ENCODE data around the gene DND1. TPM values are rescaled to one million over a fixed set of nuclear protein-coding genes. Genes with fewer than 3 reads are reported as not detected.

DND1 gene
- polyA plus RNA-seq, 2 donors: 0.76 to 1.9 TPM

DNA sequence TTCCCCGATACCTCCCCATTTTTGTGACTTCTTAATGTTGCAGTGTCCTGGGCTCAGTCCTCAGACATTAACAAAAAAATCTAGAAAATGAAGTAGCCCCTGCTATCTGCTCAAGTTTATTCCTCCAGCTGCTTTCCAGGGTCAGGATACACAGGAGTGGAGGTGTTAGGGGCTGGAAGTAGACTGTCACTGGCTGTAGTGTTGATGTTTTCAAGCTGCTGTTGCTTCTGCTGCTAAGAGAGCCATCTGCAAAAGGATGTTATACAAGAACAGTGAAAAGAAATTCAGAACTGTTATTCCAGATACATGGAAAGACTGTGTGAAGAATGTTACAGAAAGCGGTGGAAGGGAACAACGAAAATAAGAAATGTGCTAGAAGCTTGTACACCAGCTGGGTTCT is 51.1 kb downstream of the DND1 start:
- no peaks in the 10 kb centered on the region for H3K27me3 ChIP-seq (ENCODE audit: control insufficient read depth in 1 of 2, insufficient read depth in 2 of 2, low read length in 2 of 2)
- H3K36me3 ChIP-seq (ENCODE audit: control insufficient read depth in 2 of 2, insufficient read depth in 2 of 2, low read length in 1 of 2): no peaks in the 10 kb centered on the region
- H3K9me3 ChIP-seq (ENCODE audit: control insufficient read depth in 2 of 2, insufficient read depth in 1 of 2, low read depth in 1 of 2, low read length in 1 of 2): no peaks in the 10 kb centered on the region
- WGBS, 2 donors: 77 to 78% methylated on average over 3 of the region's 3 CpGs
- no peaks in the 10 kb centered on the region for H3K4me1 ChIP-seq (ENCODE audit: control insufficient read depth in 2 of 2, insufficient read depth in 2 of 2, low read length in 1 of 2)
- no peak overlapping the region for H3K27ac ChIP-seq (ENCODE audit: low read depth in 2 of 2, low read length in 1 of 2)
- H3K4me3 ChIP-seq (ENCODE audit: low read depth in 1 of 2, low read length in 2 of 2): no peak overlapping the region

Other genes with a start within 250 kb of the DND1 start
- gene EIF4EBP3, start 125.9 kb downstream of the DND1 start, polyA plus RNA-seq: 10 to 100 TPM; 27.6 to 38.2 TPM
- gene SRA1, start 116.1 kb downstream of the DND1 start, polyA plus RNA-seq: 10 to 100 TPM; 23.1 to 23.7 TPM
- 10 to 100 TPM; 10.9 to 20.7 TPM for gene APBB3, start 109.0 kb downstream of the DND1 start, polyA plus RNA-seq
- 10 to 100 TPM; 26.2 to 42.3 TPM for gene SLC35A4, start 108.7 kb downstream of the DND1 start, polyA plus RNA-seq
- gene CD14, start 40.4 kb downstream of the DND1 start, polyA plus RNA-seq: 10 to 100 TPM in 1 of 2 donors, 1 to 10 TPM in 1; 7.4 to 14.3 TPM
- 10 to 100 TPM; 15.7 to 16.7 TPM for gene TMCO6, start 34.1 kb downstream of the DND1 start, polyA plus RNA-seq
- 100 to 1,000 TPM; 130 to 183 TPM for gene NDUFA2, start 25.9 kb downstream of the DND1 start, polyA plus RNA-seq
- 10 to 100 TPM; 56.5 to 83.5 TPM for gene IK, start 25.7 kb downstream of the DND1 start, polyA plus RNA-seq
- 10 to 100 TPM; 17.3 to 19.2 TPM for gene WDR55, start 8.7 kb downstream of the DND1 start, polyA plus RNA-seq
- 10 to 100 TPM; 47.7 to 55.5 TPM for gene HARS1, start 17.8 kb upstream of the DND1 start, polyA plus RNA-seq
- gene HARS2, start 17.9 kb upstream of the DND1 start, polyA plus RNA-seq: 10 to 100 TPM; 13.9 to 17.6 TPM
- gene ZMAT2, start 26.9 kb upstream of the DND1 start, polyA plus RNA-seq: 10 to 100 TPM; 35.8 to 61.6 TPM
- gene PCDHA1, start 112.6 kb upstream of the DND1 start, polyA plus RNA-seq: under 1 TPM in 1 of 2 donors, not detected in 1; 0.02 TPM
- not detected for gene PCDHA2, start 121.3 kb upstream of the DND1 start, polyA plus RNA-seq
- gene PCDHA3, start 127.5 kb upstream of the DND1 start, polyA plus RNA-seq: under 1 TPM in 1 of 2 donors, not detected in 1; 0.04 TPM
- under 1 TPM; 0.02 to 0.05 TPM for gene PCDHA4, start 133.5 kb upstream of the DND1 start, polyA plus RNA-seq
- under 1 TPM in 1 of 2 donors, not detected in 1; 0.04 TPM for gene PCDHA5, start 148.0 kb upstream of the DND1 start, polyA plus RNA-seq
- under 1 TPM in 1 of 2 donors, not detected in 1; 0.02 TPM for gene PCDHA6, start 154.4 kb upstream of the DND1 start, polyA plus RNA-seq
- under 1 TPM; 0.01 to 0.02 TPM for gene PCDHA7, start 160.7 kb upstream of the DND1 start, polyA plus RNA-seq
- gene PCDHA8, start 167.6 kb upstream of the DND1 start, polyA plus RNA-seq: under 1 TPM in 1 of 2 donors, not detected in 1; 0.01 TPM
- gene PCDHA9, start 174.8 kb upstream of the DND1 start, polyA plus RNA-seq: under 1 TPM in 1 of 2 donors, not detected in 1; 0.02 TPM
- gene PCDHA10, start 182.3 kb upstream of the DND1 start, polyA plus RNA-seq: under 1 TPM; under 0.01 to 0.02 TPM
- gene PCDHA11, start 195.4 kb upstream of the DND1 start, polyA plus RNA-seq: under 1 TPM in 1 of 2 donors, not detected in 1; under 0.01 TPM
- gene PCDHA12, start 201.7 kb upstream of the DND1 start, polyA plus RNA-seq: under 1 TPM; 0.01 to 0.04 TPM
- not detected for gene PCDHA13, start 208.5 kb upstream of the DND1 start, polyA plus RNA-seq

All from esophagus (tissue), 2 donors.